HEK293 (cell line): ENCODE measurements around the gene TTC13.

ENCODE experiments used
- CTCF ChIA-PET: fragments of 350-600 bp; formaldehyde crosslinking; extraction: SDS; loops from one replicate; lab custom pipeline; 2021; ENCODE audit warnings: antibody characterized with exemption; lab: Yijun Ruan, JAX
- POLR2A ChIA-PET: fragments of 300-600 bp; formaldehyde crosslinking; extraction: SDS; loops from one replicate; lab custom pipeline; 2020; ENCODE audit warnings: antibody characterized with exemption, inconsistent platforms; lab: Yijun Ruan, JAX
- H3K27ac ChIP-seq: fragments of 200-500 bp; sonication (Bioruptor generic); 2 replicates; pipeline ENCODE4 v1.5.1; 2014; ENCODE audit warnings: low read depth, low read length, control low read depth, inconsistent platforms; ENCODE audit errors: extremely low read depth
- H3K36me3 ChIP-seq, 2 experiments: fragments of 200-500 bp in 1 of 2; sonication (Bioruptor generic) in 1 of 2; 1 replicate in 1 of 2; 2 replicates in 1 of 2; pipeline ENCODE4 v1.5.1; 2014 to 2017; ENCODE audit warnings: inconsistent platforms in 2 of 2, low read length in 2 of 2; ENCODE audit not compliant: control insufficient read depth in 2 of 2, insufficient read depth in 1 of 2
- H3K4me1 ChIP-seq: fragments of 200-500 bp; sonication (Bioruptor generic); 2 replicates; pipeline ENCODE4 v1.5.1; 2014; ENCODE audit warnings: mild to moderate bottlenecking, low read length, inconsistent platforms; ENCODE audit not compliant: control insufficient read depth, insufficient read depth
- H3K4me3 ChIP-seq: 2 replicates; pipeline ENCODE4 v1.5.1; 2011; ENCODE audit warnings: low read depth, mild to moderate bottlenecking, control low read depth, low read length, moderate library complexity
- H3K9me3 ChIP-seq: fragments of 200-500 bp; sonication (Bioruptor generic); 2 replicates; pipeline ENCODE4 v1.5.1; 2014; ENCODE audit warnings: low read depth, low read length, inconsistent platforms; ENCODE audit not compliant: control insufficient read depth, insufficient read depth
- GFI1B ChIP-seq: fragments of 450-650 bp; formaldehyde crosslinking; IDR thresholded peaks from 2 replicates; pipeline ENCODE4 v1.5.1; 2016; ENCODE audit warnings: missing biosample characterization, missing genetic modification characterization
- GLIS1 ChIP-seq: fragments of 450-650 bp; formaldehyde crosslinking; IDR thresholded peaks from 2 replicates; pipeline ENCODE4 v1.5.1; 2016; ENCODE audit warnings: missing biosample characterization, missing genetic modification characterization
- KLF1 ChIP-seq: fragments of 450-650 bp; formaldehyde crosslinking; IDR thresholded peaks from 2 replicates; pipeline ENCODE4 v1.5.1; 2016; ENCODE audit warnings: missing biosample characterization, missing genetic modification characterization
- PRDM10 ChIP-seq: fragments of 450-650 bp; formaldehyde crosslinking; IDR thresholded peaks from 2 replicates; pipeline ENCODE4 v1.5.1; 2016; ENCODE audit warnings: missing biosample characterization, missing genetic modification characterization
- REPIN1 ChIP-seq: fragments of 450-650 bp; formaldehyde crosslinking; IDR thresholded peaks from 2 replicates; pipeline ENCODE4 v1.5.1; 2017; ENCODE audit warnings: missing biosample characterization, missing genetic modification characterization, low read depth
- SALL2 ChIP-seq: fragments of 450-650 bp; formaldehyde crosslinking; IDR thresholded peaks from 2 replicates; pipeline ENCODE4 v1.5.0; 2017; ENCODE audit warnings: missing biosample characterization, mild to moderate bottlenecking, missing genetic modification characterization, borderline replicate concordance
- SP3 ChIP-seq: fragments of 450-650 bp; formaldehyde crosslinking; IDR thresholded peaks from 2 replicates; pipeline ENCODE4 v1.5.1; 2016; ENCODE audit warnings: missing biosample characterization, missing genetic modification characterization
- SP7 ChIP-seq: fragments of 450-650 bp; formaldehyde crosslinking; IDR thresholded peaks from 2 replicates; pipeline ENCODE4 v1.5.1; 2016; ENCODE audit warnings: missing biosample characterization, missing genetic modification characterization
- TSHZ1 ChIP-seq: fragments of 450-650 bp; formaldehyde crosslinking; IDR thresholded peaks from 2 replicates; pipeline ENCODE4 v1.5.1; 2016; ENCODE audit warnings: missing biosample characterization, missing genetic modification characterization, borderline replicate concordance
- ZNF155 ChIP-seq: fragments of 450-650 bp; formaldehyde crosslinking; IDR thresholded peaks from 2 replicates; pipeline ENCODE4 v1.5.1; 2016; ENCODE audit warnings: missing biosample characterization, missing genetic modification characterization
- ZNF174 ChIP-seq: fragments of 450-650 bp; formaldehyde crosslinking; IDR thresholded peaks from 2 replicates; pipeline ENCODE4 v1.5.0; 2017; ENCODE audit warnings: missing biosample characterization, mild to moderate bottlenecking, missing genetic modification characterization
- ZNF175 ChIP-seq: fragments of 450-650 bp; formaldehyde crosslinking; IDR thresholded peaks from 2 replicates; pipeline ENCODE4 v1.5.1; 2016; ENCODE audit warnings: missing biosample characterization, missing genetic modification characterization
- ZNF184 ChIP-seq: fragments of 450-650 bp; IDR thresholded peaks from 2 replicates; pipeline ENCODE4 v1.5.1; 2018; ENCODE audit warnings: missing biosample characterization, mild to moderate bottlenecking, missing genetic modification characterization
- ZNF280C ChIP-seq: fragments of 450-650 bp; formaldehyde crosslinking; IDR thresholded peaks from 2 replicates; pipeline ENCODE4 v1.5.1; 2016; ENCODE audit warnings: missing biosample characterization, missing genetic modification characterization
- ZNF354C ChIP-seq: fragments of 450-650 bp; formaldehyde crosslinking; IDR thresholded peaks from 2 replicates; pipeline ENCODE4 v1.5.1; 2016; ENCODE audit warnings: missing biosample characterization, missing genetic modification characterization, low read depth, borderline replicate concordance
- ZNF501 ChIP-seq: fragments of 450-650 bp; formaldehyde crosslinking; IDR thresholded peaks from 2 replicates; pipeline ENCODE4 v1.5.1; 2016; ENCODE audit warnings: missing biosample characterization, missing genetic modification characterization
- ZNF513 ChIP-seq: fragments of 450-650 bp; IDR thresholded peaks from 2 replicates; pipeline ENCODE4 v1.5.1; 2018; ENCODE audit warnings: missing biosample characterization, missing genetic modification characterization
- ZNF747 ChIP-seq: fragments of 450-650 bp; formaldehyde crosslinking; IDR thresholded peaks from 2 replicates; pipeline ENCODE4 v1.5.1; 2016; ENCODE audit warnings: missing biosample characterization, missing genetic modification characterization
- ZNF76 ChIP-seq: fragments of 450-650 bp; formaldehyde crosslinking; IDR thresholded peaks from 2 replicates; pipeline ENCODE4; 2016; ENCODE audit warnings: low read depth, missing biosample characterization, missing genetic modification characterization, borderline replicate concordance

The TTC13 gene

GRCh38 chr1:230922620-230923019 lies 56.0 kb downstream of the TTC13 start (continued):
- no peak for TF ChIP-seq TSHZ1 (tag by site-specific recombination)
- no peak for TF ChIP-seq SP3 (tag by site-specific recombination)

- CTCF ChIA-PET: interaction anchor here (0.7 to 3.4 kb wide), 12 partner anchors 9 to 293 kb away, joined by 3 to 41 read pairs (median 4); no protein-coding TSS in a partner anchor
- POLR2A ChIA-PET: no interaction called here
- Histone ChIP-seq H3K4me1 (no peaks in the 10 kb centered on the region), H3K36me3 (peaks cover 24 to 67% of the 10 kb centered on the region in 2 experiments), H3K9me3 (no peaks in the 10 kb centered on the region), H3K4me3 (no peak overlapping the region), H3K27ac (no peak overlapping the region)
- TF ChIP-seq ZNF76 (tag by site-specific recombination) (no peak), ZNF280C (tag by site-specific recombination) (no peak), SP7 (tag by site-specific recombination) (no peak), ZNF501 (tag by site-specific recombination) (no peak), PRDM10 (tag by site-specific recombination) (no peak), ZNF747 (tag by site-specific recombination) (no peak), ZNF175 (no peak), ZNF155 (tag by site-specific recombination) (no peak), GFI1B (tag by site-specific recombination) (no peak), ZNF354C (tag by site-specific recombination) (no peak), GLIS1 (tag by site-specific recombination) (no peak), ZNF174 (tag by site-specific recombination) (no peak), ZNF513 (tag by site-specific recombination) (no peak), ZNF184 (no peak), REPIN1 (tag by site-specific recombination) (no peak), KLF1 (tag by site-specific recombination) (no peak), SALL2 (tag by site-specific recombination) (no peak)
These were observed 59.5 kb downstream of the TTC13 start for GRCh38 chr1:230919207-230919606.
